GM19468 (cell line): ENCODE measurements around the gene PKNOX2.

Source experiments
- ATAC-seq: cut with Tn5 transposase; IDR thresholded peaks from one replicate; pipeline ENCODE4 v1.9.1; 2021; ENCODE audit warnings: mild to moderate bottlenecking, moderate library complexity, moderate number of reproducible peaks; ENCODE audit not compliant: unreplicated experiment; ENCODE audit errors: extremely low read depth

The PKNOX2 gene

GRCh38 chr11:125448136-125448535, 283.6 kb downstream of the PKNOX2 start:
- no peak for ATAC-seq

- no peak for ATAC-seq
Observed at GRCh38 chr11:125449565-125449964, 285.0 kb downstream of the PKNOX2 start.

GRCh38 chr11:125451400-125452124, 287.0 kb downstream of the PKNOX2 start:
- ATAC-seq: no peak

GRCh38 chr11:125452125-125452470, 287.5 kb downstream of the PKNOX2 start:
- no peak for ATAC-seq

- no peak for ATAC-seq
Observed at GRCh38 chr11:125454047-125454446, 289.5 kb downstream of the PKNOX2 start.

- no peak for ATAC-seq
Observed at GRCh38 chr11:125455851-125456250, 291.3 kb downstream of the PKNOX2 start.

- ATAC-seq: no peak
Observed at GRCh38 chr11:125457814-125458343, 293.3 kb downstream of the PKNOX2 start.

GRCh38 chr11:125460275-125460674, 295.7 kb downstream of the PKNOX2 start:
- no peak for ATAC-seq

- ATAC-seq: no peak
Observed at GRCh38 chr11:125463590-125464269, 299.2 kb downstream of the PKNOX2 start.

GRCh38 chr11:125464270-125464662, 299.7 kb downstream of the PKNOX2 start:
- no peak for ATAC-seq

- ATAC-seq: no peak
Observed at GRCh38 chr11:125464666-125465065, 300.1 kb downstream of the PKNOX2 start.

GRCh38 chr11:125465255-125465654, 300.7 kb downstream of the PKNOX2 start:
- ATAC-seq: no peak

- ATAC-seq: no peak
Observed at GRCh38 chr11:125465701-125466100, 301.1 kb downstream of the PKNOX2 start.

- ATAC-seq: no peak
Observed at GRCh38 chr11:125468025-125468424, 303.5 kb downstream of the PKNOX2 start.

- ATAC-seq: no peak
Observed at GRCh38 chr11:125468852-125469251, 304.3 kb downstream of the PKNOX2 start.

GRCh38 chr11:125470355-125470754, 305.8 kb downstream of the PKNOX2 start:
- ATAC-seq: no peak

GRCh38 chr11:125476721-125477120, 312.2 kb downstream of the PKNOX2 start:
- ATAC-seq: no peak

- no peak for ATAC-seq
Observed at GRCh38 chr11:125479137-125479536, 314.6 kb downstream of the PKNOX2 start.

- ATAC-seq: no peak
Observed at GRCh38 chr11:125481531-125481930, 317.0 kb downstream of the PKNOX2 start.
